ENCODE results near the gene VSIR.

The VSIR gene

GRCh38 chr10:71720288-71720687 is 53.0 kb downstream of the VSIR start:
- H3K4me3 ChIP-seq (ENCODE audit: low read length): no peak overlapping the region
- no peak for DNase-seq (ENCODE audit: low read depth)
- TF ChIP-seq CTCF (conservative IDR thresholded peaks at IDR 0.05; ENCODE audit: low read length): no peak

GRCh38 chr10:71719464-71720201 is 53.7 kb downstream of the VSIR start, which contains the start of gene C10orf105:
TSS of gene C10orf105 (minus strand) at chr10:71719778. CDS start at chr10:71716337, 3,441 bp downstream.
- TF ChIP-seq CTCF (conservative IDR thresholded peaks at IDR 0.05; ENCODE audit: low read length): no peak
- DNase-seq (ENCODE audit: low read depth): no peak
- H3K4me3 ChIP-seq (ENCODE audit: low read length): no peak within 1 kb of the TSS

GRCh38 chr10:71719042-71719441 is 54.3 kb downstream of the VSIR start:
- no peak overlapping the region for H3K4me3 ChIP-seq (ENCODE audit: low read length)
- no peak for TF ChIP-seq CTCF (conservative IDR thresholded peaks at IDR 0.05; ENCODE audit: low read length)
- DNase-seq (ENCODE audit: low read depth): peak; percentile 75

- no peak overlapping the region for H3K4me3 ChIP-seq (ENCODE audit: low read length)
- DNase-seq (ENCODE audit: low read depth): no peak
- TF ChIP-seq CTCF (conservative IDR thresholded peaks at IDR 0.05; ENCODE audit: low read length): no peak
Measured at GRCh38 chr10:71718165-71718698, 55.1 kb downstream of the VSIR start.

GRCh38 chr10:71717551-71717951 is 55.8 kb downstream of the VSIR start:
- no peak for DNase-seq (ENCODE audit: low read depth)
- no peak overlapping the region for H3K4me3 ChIP-seq (ENCODE audit: low read length)
- TF ChIP-seq CTCF (conservative IDR thresholded peaks at IDR 0.05; ENCODE audit: low read length): no peak

- H3K4me3 ChIP-seq (ENCODE audit: low read length): no peak overlapping the region
- no peak for TF ChIP-seq CTCF (conservative IDR thresholded peaks at IDR 0.05; ENCODE audit: low read length)
- DNase-seq (ENCODE audit: low read depth): no peak
Measured at GRCh38 chr10:71717056-71717455, 56.3 kb downstream of the VSIR start.

- DNase-seq (ENCODE audit: low read depth): no peak
- no peak for TF ChIP-seq CTCF (conservative IDR thresholded peaks at IDR 0.05; ENCODE audit: low read length)
- H3K4me3 ChIP-seq (ENCODE audit: low read length): no peak overlapping the region
Measured at GRCh38 chr10:71716426-71716825, 56.9 kb downstream of the VSIR start.

Data from AG10803 (cell line).